Common myeloid progenitor, CD34-positive (primary cell): ENCODE data around the gene TNFRSF14.

Source experiments
- CTCF ChIA-PET: fragments of 350-600 bp; sonication (Branson Sonifier 250); formaldehyde crosslinking; loops from one replicate; lab custom pipeline; 2021; ENCODE audit warnings: antibody characterized with exemption; lab: Charles Lee
- POLR2A ChIA-PET: fragments of 350-600 bp; sonication (Branson Sonifier 250); formaldehyde crosslinking; loops from one replicate; lab custom pipeline; 2021; ENCODE audit warnings: antibody characterized with exemption; lab: Charles Lee
- DNase-seq, 3 donors: peaks; one replicate each; pipeline versions ENCODE4 v3.0.0 to v3.0.0-alpha.2; 2013
- H3K27ac ChIP-seq, 2 experiments: 1 replicate in 1 of 2; 2 replicates in 1 of 2; pipeline ENCODE4 v1.7.0; 2013; ENCODE audit warnings: inconsistent platforms in 2 of 2, low read length in 2 of 2, mild to moderate bottlenecking in 2 of 2, low read depth in 1 of 2, moderate library complexity in 1 of 2; ENCODE audit not compliant: severe bottlenecking in 2 of 2, insufficient read depth in 1 of 2, poor library complexity in 1 of 2
- H3K27me3 ChIP-seq, 5 experiments: replicated peaks in 2 of 5; 1 replicate in 3 of 5; 2 replicates in 2 of 5; pipeline versions ENCODE4 v1.6.1 to v1.7.0; 2013; ENCODE audit warnings: low read length in 4 of 5, mild to moderate bottlenecking in 2 of 5, moderate library complexity in 2 of 5, inconsistent platforms in 1 of 5; ENCODE audit not compliant: insufficient read depth in 5 of 5, control insufficient read depth in 4 of 5
- H3K36me3 ChIP-seq, 4 experiments: 1 replicate in 2 of 4; 2 replicates in 2 of 4; pipeline versions ENCODE4 v1.6.1 to v1.7.0; 2013; ENCODE audit warnings: low read length in 3 of 4, control low read depth in 1 of 4, mild to moderate bottlenecking in 1 of 4; ENCODE audit not compliant: control insufficient read depth in 4 of 4, insufficient read depth in 4 of 4
- H3K4me1 ChIP-seq, 4 experiments: 1 replicate in 3 of 4; 2 replicates in 1 of 4; pipeline versions ENCODE4 v1.6.1 to v1.7.1; 2013; ENCODE audit warnings: low read length in 3 of 4, mild to moderate bottlenecking in 3 of 4, control low read depth in 1 of 4, inconsistent platforms in 1 of 4, moderate library complexity in 1 of 4; ENCODE audit not compliant: control insufficient read depth in 4 of 4, insufficient read depth in 4 of 4; ENCODE audit errors: control extremely low read depth in 1 of 4
- H3K4me3 ChIP-seq, 7 experiments: 1 replicate in 4 of 7; 2 replicates in 3 of 7; pipeline versions ENCODE4 v1.5.1 to v1.7.0; 2013; ENCODE audit warnings: mild to moderate bottlenecking in 7 of 7, low read length in 6 of 7, moderate library complexity in 6 of 7, inconsistent platforms in 2 of 7, low read depth in 2 of 7, control low read depth in 1 of 7; ENCODE audit not compliant: insufficient read depth in 4 of 7, control insufficient read depth in 1 of 7; ENCODE audit errors: extremely low read depth in 1 of 7
- H3K9me3 ChIP-seq, 5 experiments: 1 replicate in 4 of 5; 2 replicates in 1 of 5; pipeline versions ENCODE4 v1.6.1 to v1.7.1; 2013; ENCODE audit warnings: low read length in 4 of 5, mild to moderate bottlenecking in 2 of 5, inconsistent platforms in 1 of 5, low read depth in 1 of 5, moderate library complexity in 1 of 5; ENCODE audit not compliant: control insufficient read depth in 4 of 5, insufficient read depth in 2 of 5; ENCODE audit errors: control extremely low read depth in 1 of 5
- WGBS: methylation state at CpG from one replicate; pipeline ENCODE4 v1.1.5; 2013; ENCODE audit not compliant: insufficient coverage; 5-methylcytosine and 5-hydroxymethylcytosine counted together

Gene TNFRSF14

GRCh38 chr1:2597441-2598328 is 41.5 kb downstream of the TNFRSF14 start:
- Histone ChIP-seq H3K9me3 (peaks cover 0 to 8% (median 6%) of the 10 kb centered on the region in 5 experiments), H3K4me1 (peaks cover 0 to 20% (median 4%) of the 10 kb centered on the region in 4 experiments), H3K27ac (no peak overlapping the region), H3K36me3 (no peaks in the 10 kb centered on the region), H3K27me3 (peaks cover 0 to 18% (median 0%) of the 10 kb centered on the region in 5 experiments), H3K4me3 (no peak overlapping the region)
- ChIA-PET POLR2A (no interaction called here), CTCF (interaction anchor here (0.6 to 0.9 kb wide), 2 partner anchors 12 kb away, joined by 3 to 6 read pairs; no protein-coding TSS in a partner anchor)
- 82% methylated on average over 33 of the region's 34 CpGs for WGBS
- no peak for DNase-seq

- H3K4me3 ChIP-seq: no peak overlapping the region
- no peak overlapping the region for H3K27ac ChIP-seq
- peaks cover 0 to 13% (median 4%) of the 10 kb centered on the region in 4 experiments for H3K4me1 ChIP-seq
- WGBS: no CpG with 5 or more reads among the region's 3 CpGs
- DNase-seq: no peak
- CTCF ChIA-PET: interaction anchor here (0.9 kb wide), 1 partner anchor 13 kb away, joined by 6 read pairs; no protein-coding TSS in a partner anchor
- peaks cover 0 to 18% (median 0%) of the 10 kb centered on the region in 5 experiments for H3K27me3 ChIP-seq
- POLR2A ChIA-PET: no interaction called here
- peaks cover 0 to 8% (median 6%) of the 10 kb centered on the region in 5 experiments for H3K9me3 ChIP-seq
- no peaks in the 10 kb centered on the region for H3K36me3 ChIP-seq
Measured at GRCh38 chr1:2598329-2598931, 42.3 kb downstream of the TNFRSF14 start.

- H3K36me3 ChIP-seq: no peaks in the 10 kb centered on the region
- ChIA-PET CTCF (no interaction called here), POLR2A (no interaction called here)
- H3K4me3 ChIP-seq: no peak overlapping the region
- WGBS: 87% methylated on average over 11 of the region's 18 CpGs
- peaks cover 0 to 8% (median 6%) of the 10 kb centered on the region in 5 experiments for H3K9me3 ChIP-seq
- no peak overlapping the region for H3K27ac ChIP-seq
- H3K4me1 ChIP-seq: peaks cover 0 to 2% (median 0%) of the 10 kb centered on the region in 4 experiments
- DNase-seq: no peak
- peaks cover 0 to 21% (median 0%) of the 10 kb centered on the region in 5 experiments for H3K27me3 ChIP-seq
Measured at GRCh38 chr1:2601721-2602303, 45.6 kb downstream of the TNFRSF14 start.

GRCh38 chr1:2602311-2602835 is 46.2 kb downstream of the TNFRSF14 start:
- Histone ChIP-seq H3K9me3 (peaks cover 0 to 8% (median 6%) of the 10 kb centered on the region in 5 experiments), H3K27me3 (peaks cover 0 to 21% (median 0%) of the 10 kb centered on the region in 5 experiments), H3K36me3 (no peaks in the 10 kb centered on the region), H3K4me1 (peaks cover 0 to under 1% (median 0%) of the 10 kb centered on the region in 4 experiments), H3K4me3 (no peak overlapping the region), H3K27ac (no peak overlapping the region)
- CTCF ChIA-PET: no interaction called here
- POLR2A ChIA-PET: no interaction called here
- 89% methylated on average over 11 of the region's 15 CpGs for WGBS
- DNase-seq: no peak

- no peak overlapping the region for H3K27ac ChIP-seq
- no peak overlapping the region for H3K4me3 ChIP-seq
- POLR2A ChIA-PET: no interaction called here
- peaks cover 0 to 8% (median 6%) of the 10 kb centered on the region in 5 experiments for H3K9me3 ChIP-seq
- WGBS: 72% methylated on average over 13 of the region's 18 CpGs
- no peak for DNase-seq
- peaks cover 0 to 18% (median 0%) of the 10 kb centered on the region in 5 experiments for H3K27me3 ChIP-seq
- no peaks in the 10 kb centered on the region for H3K4me1 ChIP-seq
- CTCF ChIA-PET: no interaction called here
- no peaks in the 10 kb centered on the region for H3K36me3 ChIP-seq
Measured at GRCh38 chr1:2602866-2603520, 46.8 kb downstream of the TNFRSF14 start.

- H3K27ac ChIP-seq: no peak overlapping the region
- DNase-seq: no peak
- H3K36me3 ChIP-seq: no peaks in the 10 kb centered on the region
- CTCF ChIA-PET: no interaction called here
- H3K9me3 ChIP-seq: peaks cover 0 to 4% (median 1%) of the 10 kb centered on the region in 5 experiments
- no peaks in the 10 kb centered on the region for H3K4me1 ChIP-seq
- H3K27me3 ChIP-seq: peaks cover 0 to 13% (median 0%) of the 10 kb centered on the region in 5 experiments
- POLR2A ChIA-PET: no interaction called here
- H3K4me3 ChIP-seq: no peak overlapping the region
- 91% methylated on average over 24 of the region's 25 CpGs for WGBS
Measured at GRCh38 chr1:2603521-2604155, 47.5 kb downstream of the TNFRSF14 start.
